Tibial artery (tissue), 4 donors: ENCODE measurements around the gene CERS6.

Experiments
- DNase-seq, 2 donors: peaks; one replicate each; pipeline ENCODE4 v3.0.0-alpha.2; 2019
- H3K27ac ChIP-seq, 2 donors: fragments of 200-600 bp; sonication (generic) in 1 of 2; 1 replicate in 1 of 2; 2 replicates in 1 of 2; pipeline ENCODE4 v1.5.1; 2018 to 2019; ENCODE audit warnings: mild to moderate bottlenecking in 1 of 2
- H3K27me3 ChIP-seq, 2 donors: fragments of 200-600 bp; sonication (generic) in 1 of 2; one replicate each; pipeline versions ENCODE4 v1.5.1 to v1.6.0; 2016 to 2019
- H3K36me3 ChIP-seq, 3 donors: fragments of 200-600 bp; sonication (generic) in 2 of 3; one replicate each; pipeline ENCODE4 v1.5.1; 2016 to 2019; ENCODE audit warnings: mild to moderate bottlenecking in 2 of 3
- H3K4me1 ChIP-seq, 4 donors: fragments of 200-600 bp; sonication (generic) in 2 of 4; 1 replicate in 3 of 4; 2 replicates in 1 of 4; pipeline ENCODE4 v1.5.1; 2016 to 2019
- H3K4me3 ChIP-seq, 2 donors: fragments of 200-600 bp; sonication (generic) in 1 of 2; 1 replicate in 1 of 2; 2 replicates in 1 of 2; pipeline ENCODE4 v1.5.1; 2018 to 2019; ENCODE audit warnings: mild to moderate bottlenecking in 2 of 2
- H3K9me3 ChIP-seq, 3 donors: fragments of 200-600 bp; sonication (generic) in 1 of 3; one replicate each; pipeline ENCODE4 v1.5.1; 2016 to 2019
- CTCF ChIP-seq, 2 experiments: fragments of 200-600 bp in 1 of 2; fragments of 450-650 bp in 1 of 2; IDR thresholded peaks; one replicate each; pipeline ENCODE4 v1.5.1; 2017 to 2019; ENCODE audit warnings: antibody characterized with exemption in 2 of 2, mild to moderate bottlenecking in 1 of 2, moderate library complexity in 1 of 2
- intact Hi-C: fragments of 100-400 bp; cut with DNase I; formaldehyde crosslinking; loops from one replicate; pipeline ENCODE4 v1.15.0; 2023; ENCODE audit warnings: low total_unique reads

Gene CERS6

DNA sequence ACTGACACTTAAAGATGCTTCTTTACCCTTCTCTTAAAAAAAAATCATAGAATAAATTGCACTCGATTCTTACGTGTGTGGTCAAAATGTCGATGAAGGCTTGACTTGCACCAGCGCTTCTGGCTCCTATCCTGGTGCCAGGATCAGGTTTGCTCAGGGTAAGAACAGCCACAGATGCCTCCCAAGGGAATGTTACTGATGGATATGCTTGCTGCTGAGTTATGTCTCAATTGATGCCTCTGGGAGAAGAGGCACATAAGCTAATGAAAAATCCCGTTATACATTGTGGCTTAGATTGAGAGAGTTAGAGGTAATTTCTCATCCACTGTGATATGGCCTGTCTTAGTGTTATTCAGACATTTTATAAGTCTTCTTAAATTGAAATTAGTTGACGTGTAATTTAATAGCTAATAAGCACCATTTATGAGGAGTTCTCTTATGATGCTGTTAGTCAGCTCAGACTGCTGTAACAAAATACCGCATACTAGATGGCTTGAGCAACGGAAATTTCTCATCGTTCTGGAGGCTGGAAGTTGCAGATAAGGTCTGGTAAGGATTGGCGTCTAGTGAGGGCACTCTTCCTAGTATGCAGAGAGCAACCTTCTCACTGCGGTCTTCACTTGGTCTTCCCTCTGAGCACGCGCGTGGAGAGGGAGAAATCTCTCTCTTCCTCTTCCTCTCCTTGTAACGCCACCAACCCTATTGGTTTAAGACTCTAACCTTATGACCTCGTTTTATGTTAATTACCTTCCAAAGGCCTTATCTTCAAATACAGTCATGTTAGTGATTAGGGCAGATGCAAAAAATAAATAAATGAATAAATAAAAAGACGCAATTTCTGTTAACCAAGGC, 229.8 kb downstream of the CERS6 start:
- no peaks in the 10 kb centered on the region for H3K36me3 ChIP-seq
- H3K4me1 ChIP-seq, result peaks cover 0 to 5% (median 0%) of the 10 kb centered on the region in 4 donors
- no peak overlapping the region for H3K4me3 ChIP-seq
- H3K27ac ChIP-seq, result no peak overlapping the region
- DNase-seq, result no peak
- no peak for TF ChIP-seq CTCF (IDR thresholded peaks at IDR 0.05)
- H3K9me3 ChIP-seq, result no peaks in the 10 kb centered on the region
- H3K27me3 ChIP-seq, result no peaks in the 10 kb centered on the region
- intact Hi-C loops, result loop anchor here (5.0 kb wide), 1 partner anchor 339 kb away; no protein-coding TSS in a partner anchor

DNA sequence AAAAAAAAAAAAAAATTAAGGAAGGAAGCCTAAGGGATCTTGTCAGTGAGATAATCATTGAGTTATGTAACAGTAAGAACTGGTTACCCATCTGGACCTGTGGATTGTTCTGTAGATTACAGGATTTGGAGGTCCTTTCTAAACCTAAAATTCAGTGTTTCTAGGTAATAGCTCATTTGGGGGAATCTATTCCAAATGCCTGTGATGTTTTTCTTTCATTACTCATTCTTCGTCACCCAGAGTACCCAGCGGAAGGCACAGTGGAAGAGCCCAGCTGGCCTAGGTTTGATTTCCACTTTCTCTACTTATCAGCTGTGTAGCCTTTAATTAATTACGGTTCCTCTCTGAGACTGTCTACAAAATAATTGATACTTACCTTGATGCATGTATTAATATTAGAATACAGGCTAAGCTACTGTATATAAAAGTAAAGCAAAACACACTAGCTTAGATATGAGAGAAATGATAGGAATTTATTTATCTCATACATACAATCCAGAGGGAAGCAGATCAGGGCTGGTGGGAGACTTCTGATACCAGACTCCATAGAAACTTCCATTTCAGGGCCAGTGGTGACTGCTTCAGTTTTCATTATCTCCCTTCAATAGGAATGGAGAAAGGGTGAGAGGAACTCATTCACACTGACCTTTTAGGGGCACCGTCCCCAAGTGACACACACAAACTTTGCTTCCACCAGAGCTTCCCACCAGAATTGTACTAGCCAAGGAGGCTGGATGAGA, 230.6 kb downstream of the CERS6 start:
- H3K9me3 ChIP-seq, result no peaks in the 10 kb centered on the region
- intact Hi-C loops, result loop anchor here (5.0 kb wide), 1 partner anchor 339 kb away; no protein-coding TSS in a partner anchor
- no peak overlapping the region for H3K27ac ChIP-seq
- peaks cover 0 to 5% (median 0%) of the 10 kb centered on the region in 4 donors for H3K4me1 ChIP-seq
- no peak for DNase-seq
- no peak overlapping the region for H3K4me3 ChIP-seq
- no peaks in the 10 kb centered on the region for H3K36me3 ChIP-seq
- no peak for TF ChIP-seq CTCF (IDR thresholded peaks at IDR 0.05)
- H3K27me3 ChIP-seq, result no peaks in the 10 kb centered on the region

DNA sequence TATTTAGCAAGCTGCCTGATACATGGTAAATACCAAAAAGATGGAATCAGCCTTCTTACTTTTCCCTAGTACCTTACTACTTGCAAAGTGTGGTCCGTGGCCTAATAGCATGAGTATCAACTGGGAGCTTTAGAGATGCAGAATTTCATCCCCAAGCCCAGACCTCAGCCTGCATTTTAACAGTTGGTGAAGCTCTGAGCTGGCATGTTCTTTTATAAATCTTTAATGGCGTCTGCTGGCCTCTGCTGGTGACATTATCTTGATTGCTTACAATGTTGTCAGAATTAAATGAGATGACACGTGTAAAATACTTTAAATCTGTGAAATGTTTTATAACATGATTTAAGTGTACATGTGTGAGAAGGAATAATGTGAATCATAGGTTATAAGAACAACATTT, 231.2 kb downstream of the CERS6 start:
- intact Hi-C loops, result loop anchor here (5.0 kb wide), 1 partner anchor 340 kb away; no protein-coding TSS in a partner anchor
- Histone ChIP-seq H3K27me3 (no peaks in the 10 kb centered on the region), H3K4me1 (peaks cover 0 to 5% (median 0%) of the 10 kb centered on the region in 4 donors), H3K9me3 (no peaks in the 10 kb centered on the region), H3K27ac (no peak overlapping the region), H3K4me3 (no peak overlapping the region), H3K36me3 (no peaks in the 10 kb centered on the region)
- peak in 1 of 2 experiments; percentile 47 for TF ChIP-seq CTCF (IDR thresholded peaks at IDR 0.05)
- no peak for DNase-seq

GRCh38 chr2:168690381-168690885, 234.4 kb downstream of the CERS6 start:
- Histone ChIP-seq H3K4me1 (peaks cover 0 to 5% (median 0%) of the 10 kb centered on the region in 4 donors), H3K36me3 (peaks cover 0 to 3% (median 0%) of the 10 kb centered on the region in 3 donors), H3K4me3 (no peak overlapping the region), H3K9me3 (no peaks in the 10 kb centered on the region), H3K27ac (no peak overlapping the region), H3K27me3 (no peaks in the 10 kb centered on the region)
- intact Hi-C loops, result loop anchor here (10.0 kb wide), 1 partner anchor 236 kb away; the partner anchor contains the start of gene CERS6
- no peak for TF ChIP-seq CTCF (IDR thresholded peaks at IDR 0.05)
- no peak for DNase-seq

GRCh38 chr2:168691221-168691620, 235.1 kb downstream of the CERS6 start:
- Histone ChIP-seq H3K4me3 (no peak overlapping the region), H3K4me1 (peaks cover 0 to 5% (median 0%) of the 10 kb centered on the region in 4 donors)
- intact Hi-C loops, result loop anchor here (10.0 kb wide), 1 partner anchor 236 kb away; the partner anchor contains the start of gene CERS6

More at GRCh38 chr2:168691221-168691620, 235.1 kb downstream of the CERS6 start:
- Histone ChIP-seq H3K27ac (no peak overlapping the region), H3K27me3 (no peaks in the 10 kb centered on the region), H3K36me3 (peaks cover 0 to 8% (median 0%) of the 10 kb centered on the region in 3 donors), H3K9me3 (no peaks in the 10 kb centered on the region)
- TF ChIP-seq CTCF (IDR thresholded peaks at IDR 0.05), result no peak
- DNase-seq, result no peak
